GM20431 (cell line): Measurements from ENCODE around the gene COL21A1.
"Not testable (repeated sequence)": the region's sequence is repeated elsewhere in the genome, so short reads cannot be mapped to it uniquely, and the experiment has no call there.

Experiments used
- in situ Hi-C: fragments of 300-500 bp; cut with MseI, MboI; formaldehyde crosslinking; loops from one replicate; pipeline ENCODE4 v1.15.0; 2020; ENCODE audit warnings: low sequenced_read_pairs; ENCODE audit not compliant: unreplicated experiment

The COL21A1 gene

DNA sequence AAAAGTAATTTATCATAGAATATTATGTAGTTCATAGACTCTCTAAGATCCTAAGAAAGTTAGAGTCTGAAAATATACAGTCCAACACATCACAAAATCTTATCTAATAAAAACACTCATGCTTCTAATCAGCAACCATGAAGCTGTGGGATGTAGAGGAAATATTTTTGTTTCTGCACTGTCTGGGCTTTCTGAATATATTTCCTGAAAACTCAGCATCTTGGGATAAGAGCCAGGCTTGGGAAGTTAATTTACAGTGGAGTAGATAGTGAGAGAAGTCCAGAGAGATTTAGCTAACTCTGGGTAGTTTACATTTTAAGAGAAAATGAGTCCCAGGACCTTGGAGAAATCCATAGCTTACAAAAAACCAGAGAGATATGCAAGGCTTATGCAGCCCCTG, 221.6 kb downstream of the COL21A1 start:
- in situ Hi-C loops = no loop called here

DNA sequence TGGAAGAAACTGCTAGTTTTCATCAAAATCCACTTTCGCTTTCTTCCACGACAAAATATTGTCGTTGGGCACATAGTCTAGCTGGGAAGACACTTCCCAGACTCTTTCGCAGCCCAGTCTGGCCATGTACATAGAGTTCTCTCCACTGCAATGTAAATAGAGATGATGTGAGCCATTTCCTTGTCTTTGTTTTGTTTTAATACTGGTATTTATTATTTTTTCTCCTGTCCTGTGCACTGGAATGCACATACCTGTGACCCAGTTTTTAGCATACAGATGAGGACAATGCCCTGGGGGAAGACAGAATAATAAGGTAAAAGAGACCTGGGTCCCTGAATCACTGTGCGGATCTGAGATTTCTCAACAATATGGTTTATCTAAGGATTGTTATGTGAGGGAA, 222.4 kb downstream of the COL21A1 start:
- in situ Hi-C loops = no loop called here

DNA sequence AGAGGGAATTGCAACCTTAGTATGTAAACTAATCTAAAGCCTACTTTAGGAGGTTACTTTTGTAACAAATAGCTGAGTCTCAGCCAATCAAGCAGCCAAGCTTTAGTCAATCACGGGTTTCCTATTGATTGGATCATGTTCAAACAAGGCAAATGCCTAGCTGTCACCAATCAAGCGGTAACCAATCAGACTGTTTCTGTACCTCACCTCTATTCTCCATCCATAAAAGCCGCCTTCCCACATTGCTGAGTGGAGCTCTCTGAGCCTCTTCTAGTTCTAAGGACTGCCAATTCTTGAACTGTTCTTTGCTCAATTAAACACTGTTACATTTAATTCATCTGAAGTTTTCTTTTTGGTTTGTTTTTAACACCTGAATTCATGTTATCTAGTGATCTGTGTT, 223.6 kb downstream of the COL21A1 start:
- in situ Hi-C loops = no loop called here

DNA sequence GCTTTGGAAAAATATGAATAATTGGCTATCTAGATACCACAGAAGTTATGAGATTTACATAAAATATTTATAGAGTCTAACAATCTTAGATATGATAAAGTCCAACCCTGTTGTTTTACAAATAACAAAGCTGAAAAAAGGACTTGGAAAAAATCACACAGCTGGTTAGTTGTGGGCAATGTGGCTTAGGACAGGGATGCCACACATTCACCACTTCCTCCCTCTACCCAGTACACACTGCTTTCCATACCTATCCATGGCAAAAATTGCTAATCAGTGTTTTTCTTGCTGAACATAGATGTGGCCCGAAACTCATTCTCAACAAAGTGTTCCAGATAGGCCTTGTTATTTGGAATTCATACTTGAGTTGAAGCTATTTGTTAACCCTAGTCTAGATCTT, 224.7 kb downstream of the COL21A1 start:
- in situ Hi-C loops = no loop called here

DNA sequence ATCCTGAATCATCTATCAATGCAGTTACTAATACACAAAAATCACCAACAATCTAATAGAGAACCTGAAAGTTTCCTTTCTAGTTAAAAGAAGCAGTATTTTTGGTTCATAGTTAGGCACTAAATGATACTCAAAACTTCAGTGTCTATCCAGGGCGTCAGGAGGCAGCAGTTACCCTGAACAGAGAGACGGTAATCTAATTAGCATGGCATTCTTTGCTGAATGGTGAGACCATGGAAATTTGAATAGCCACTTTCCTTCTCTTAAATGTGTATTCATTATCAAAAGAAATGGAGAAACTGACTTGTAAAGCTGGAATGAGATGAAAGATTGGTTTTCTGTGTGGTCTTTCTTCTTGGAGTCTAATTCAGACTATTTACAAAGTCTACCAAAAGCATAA, 225.4 kb downstream of the COL21A1 start:
- in situ Hi-C loops = no loop called here

DNA sequence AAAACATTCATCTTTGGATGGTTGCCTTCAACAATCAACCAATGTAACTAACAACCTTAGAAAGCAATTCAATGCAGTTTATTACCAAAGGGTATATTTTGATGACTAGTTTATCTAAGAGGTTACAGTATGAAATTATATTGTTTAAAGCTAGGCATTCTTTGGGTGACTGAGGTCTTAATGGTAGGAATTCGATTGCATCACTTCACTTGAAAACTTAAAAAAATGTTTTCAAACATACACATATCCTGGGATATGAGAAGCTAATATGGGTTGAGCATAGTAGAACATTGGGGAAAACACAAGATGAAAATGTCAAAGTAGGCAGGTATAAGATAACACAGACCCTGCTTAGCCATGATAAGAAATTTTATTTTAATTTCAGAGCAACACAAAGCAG, 227.4 kb downstream of the COL21A1 start:
- in situ Hi-C loops = no loop called here

DNA sequence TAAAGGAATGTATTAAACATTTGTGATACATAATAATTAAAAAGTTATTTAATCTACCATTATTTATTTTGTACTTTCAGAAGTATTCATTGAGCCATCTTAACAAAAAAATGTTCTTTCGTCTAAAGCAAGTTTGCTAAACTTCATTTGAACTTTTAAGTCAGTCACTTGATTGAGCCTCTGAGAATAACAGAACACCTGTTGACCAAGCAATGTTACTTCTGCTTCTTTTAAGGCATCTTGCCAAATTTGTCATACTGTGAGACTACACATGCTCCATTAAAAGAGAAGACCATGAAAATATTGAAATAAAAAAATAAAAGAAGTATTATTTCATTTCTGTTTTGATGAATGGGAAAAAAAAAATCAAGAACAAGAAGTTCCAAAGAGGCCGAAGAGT, 230.2 kb downstream of the COL21A1 start:
- in situ Hi-C loops = no loop called here

DNA sequence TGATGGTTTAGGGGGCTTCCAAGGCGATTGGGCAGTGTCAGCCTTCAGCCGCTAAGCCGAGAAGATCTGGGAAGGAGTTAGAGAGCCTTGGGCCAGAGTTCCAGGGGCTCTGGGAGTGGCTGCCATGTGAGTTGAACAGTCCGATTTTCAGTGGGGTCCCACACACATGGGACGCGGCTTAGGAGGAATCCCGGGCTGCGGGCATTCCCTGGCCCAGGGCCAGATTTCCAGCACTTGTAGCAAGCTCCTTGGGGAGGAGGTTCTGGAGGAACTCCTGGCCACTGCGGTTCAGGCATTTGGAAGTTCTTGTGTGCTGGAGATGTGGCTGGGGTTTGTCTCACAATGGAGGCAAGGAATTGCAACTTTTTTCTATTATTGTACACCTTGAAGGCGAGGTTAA, 233.3 kb downstream of the COL21A1 start:
- in situ Hi-C loops = not testable (repeated sequence)

DNA sequence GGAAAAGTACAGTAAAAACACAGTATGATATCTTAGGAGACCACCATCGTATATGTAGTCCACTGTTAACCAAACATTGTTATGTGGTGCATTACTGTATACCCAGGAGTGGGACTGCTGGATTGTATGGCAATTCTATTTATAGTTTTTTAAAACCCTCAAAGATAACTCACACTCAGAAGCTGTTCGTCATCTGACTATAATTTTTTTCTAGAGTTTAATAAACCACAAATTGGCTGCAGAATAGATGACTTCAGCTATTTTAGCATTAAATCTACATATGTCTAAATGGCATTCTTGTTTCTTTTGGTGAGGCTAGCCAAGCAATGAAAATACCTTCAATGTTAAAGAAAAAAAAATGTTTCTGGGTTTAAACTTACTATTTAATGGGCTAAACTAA, 237.7 kb downstream of the COL21A1 start:
- in situ Hi-C loops = no loop called here
